Subcutaneous abdominal adipose tissue (tissue), 5 donors: ENCODE results near the gene TRABD.
A peak's percentile ranks its signal among the peaks of the same experiment; 100 is the strongest.
"Not testable (repeated sequence)": the region's sequence is repeated elsewhere in the genome, so short reads cannot be mapped to it uniquely, and the experiment has no call there.

Experiments
- H3K27ac ChIP-seq: one replicate; pipeline ENCODE4 v1.7.0; 2013; ENCODE audit warnings: low read depth, mild to moderate bottlenecking, inconsistent platforms, low read length, moderate library complexity
- H3K27me3 ChIP-seq, 5 donors: one replicate each; pipeline ENCODE4 v1.7.0; 2013; ENCODE audit warnings: low read length in 5 of 5, inconsistent platforms in 1 of 5; ENCODE audit not compliant: control insufficient read depth in 5 of 5, insufficient read depth in 4 of 5
- H3K36me3 ChIP-seq, 5 donors: one replicate each; pipeline ENCODE4 v1.7.0; 2013; ENCODE audit warnings: low read length in 5 of 5; ENCODE audit not compliant: control insufficient read depth in 5 of 5, insufficient read depth in 5 of 5
- H3K4me1 ChIP-seq, 5 donors: one replicate each; pipeline ENCODE4 v1.7.0; 2013; ENCODE audit warnings: low read length in 5 of 5, mild to moderate bottlenecking in 3 of 5, moderate library complexity in 1 of 5; ENCODE audit not compliant: control insufficient read depth in 5 of 5, insufficient read depth in 5 of 5
- H3K4me3 ChIP-seq, 5 donors: one replicate each; pipeline ENCODE4 v1.7.0; 2013; ENCODE audit warnings: low read length in 5 of 5, low read depth in 1 of 5
- H3K9ac ChIP-seq, 5 donors: one replicate each; pipeline ENCODE4 v1.7.0; 2013; ENCODE audit warnings: low read length in 5 of 5, mild to moderate bottlenecking in 4 of 5, moderate library complexity in 3 of 5
- H3K9me3 ChIP-seq, 5 donors: one replicate each; pipeline ENCODE4 v1.7.0; 2013; ENCODE audit warnings: low read length in 5 of 5; ENCODE audit not compliant: control insufficient read depth in 5 of 5
- donor health status: healthy.
- donor health status: healthy.
- donor health status: healthy.
- donor health status: healthy.
- donor health status: healthy.

The TRABD gene

GRCh38 chr22:50167689-50168489, 17.8 kb upstream of the TRABD start:
- no peaks in the 10 kb centered on the region for H3K9me3 ChIP-seq
- no peak overlapping the region for H3K9ac ChIP-seq
- H3K4me3 ChIP-seq = no peak overlapping the region
- H3K27ac ChIP-seq = no peak overlapping the region
- no peaks in the 10 kb centered on the region for H3K36me3 ChIP-seq
- peaks cover 0 to 6% (median 5%) of the 10 kb centered on the region in 5 donors for H3K4me1 ChIP-seq
- H3K27me3 ChIP-seq = peaks cover 5 to 24% (median 20%) of the 10 kb centered on the region in 5 donors

GRCh38 chr22:50168490-50169180, 17.1 kb upstream of the TRABD start:
- not testable (repeated sequence) for H3K4me3 ChIP-seq, H3K9ac ChIP-seq, H3K4me1 ChIP-seq, H3K27ac ChIP-seq, H3K9me3 ChIP-seq, H3K36me3 ChIP-seq
- H3K27me3 ChIP-seq = peaks cover 5 to 23% (median 20%) of the 10 kb centered on the region in 5 donors

- Histone ChIP-seq H3K9me3 (no peaks in the 10 kb centered on the region), H3K4me1 (peaks cover 0 to 12% (median 9%) of the 10 kb centered on the region in 5 donors), H3K4me3 (no peak overlapping the region), H3K27ac (no peak overlapping the region), H3K36me3 (no peaks in the 10 kb centered on the region), H3K9ac (no peak overlapping the region), H3K27me3 (peaks cover 5 to 27% (median 24%) of the 10 kb centered on the region in 5 donors)
Observed at GRCh38 chr22:50169181-50169759, 16.4 kb upstream of the TRABD start.

GRCh38 chr22:50169774-50170341, 15.9 kb upstream of the TRABD start:
- Histone ChIP-seq H3K4me1 (peaks cover 0 to 18% (median 14%) of the 10 kb centered on the region in 5 donors), H3K9ac (no peak overlapping the region), H3K4me3 (no peak overlapping the region), H3K27ac (no peak overlapping the region), H3K36me3 (no peaks in the 10 kb centered on the region), H3K27me3 (peaks cover 5 to 27% (median 21%) of the 10 kb centered on the region in 5 donors), H3K9me3 (no peaks in the 10 kb centered on the region)

GRCh38 chr22:50170453-50171318, 15.0 kb upstream of the TRABD start, which contains the start of gene PANX2:
PANX2 (plus strand) TSS chr22:50170731; CDS start chr22:50170731, 0 bp downstream.
- H3K4me1 ChIP-seq = peaks cover 0 to 18% (median 14%) of the 10 kb centered on the region in 5 donors
- H3K4me3 ChIP-seq = peak within 1 kb of the TSS in 3 of 5 donors; percentile 31 to 60 (median 57)
- H3K9ac ChIP-seq = no peak within 1 kb of the TSS
- no peaks in the 10 kb centered on the region for H3K9me3 ChIP-seq
- no peaks in the 10 kb centered on the region for H3K36me3 ChIP-seq
- H3K27me3 ChIP-seq = peaks cover 5 to 27% (median 24%) of the 10 kb centered on the region in 5 donors
- no peak within 1 kb of the TSS for H3K27ac ChIP-seq

GRCh38 chr22:50171319-50171964, 14.3 kb upstream of the TRABD start:
- Histone ChIP-seq H3K4me3 (no peak overlapping the region), H3K27ac (no peak overlapping the region), H3K9me3 (no peaks in the 10 kb centered on the region), H3K4me1 (peaks cover 0 to 18% (median 14%) of the 10 kb centered on the region in 5 donors), H3K36me3 (no peaks in the 10 kb centered on the region), H3K9ac (no peak overlapping the region), H3K27me3 (peaks cover 5 to 28% (median 27%) of the 10 kb centered on the region in 5 donors)

- Histone ChIP-seq H3K27ac (no peak overlapping the region), H3K4me1 (peaks cover 0 to 18% (median 14%) of the 10 kb centered on the region in 5 donors), H3K36me3 (no peaks in the 10 kb centered on the region), H3K4me3 (no peak overlapping the region), H3K27me3 (peaks cover 5 to 32% (median 29%) of the 10 kb centered on the region in 5 donors), H3K9me3 (no peaks in the 10 kb centered on the region), H3K9ac (no peak overlapping the region)
Observed at GRCh38 chr22:50171965-50172421, 13.7 kb upstream of the TRABD start.

GRCh38 chr22:50173311-50173982, 12.3 kb upstream of the TRABD start:
- Histone ChIP-seq H3K4me3 (no peak overlapping the region), H3K9ac (no peak overlapping the region), H3K36me3 (no peaks in the 10 kb centered on the region), H3K4me1 (peaks cover 0 to 18% (median 14%) of the 10 kb centered on the region in 5 donors), H3K27me3 (peaks cover 10 to 40% (median 35%) of the 10 kb centered on the region in 5 donors), H3K9me3 (no peaks in the 10 kb centered on the region), H3K27ac (no peak overlapping the region)
